IMR-90 (cell line): ENCODE results near the gene GSE1.

Source experiments
- CEBPB ChIP-seq: IDR thresholded peaks from 2 replicates; pipeline ENCODE4 v1.6.1; 2012; ENCODE audit warnings: low read depth, low read length, improper control_type of control experiment
- MAFK ChIP-seq: IDR thresholded peaks from 2 replicates; pipeline ENCODE4 v1.6.1; 2012; ENCODE audit warnings: low read depth, low read length, improper control_type of control experiment
- MAZ ChIP-seq: IDR thresholded peaks from 2 replicates; pipeline ENCODE4 v1.6.1; 2012; ENCODE audit warnings: low read depth, mild to moderate bottlenecking, low read length, improper control_type of control experiment, moderate library complexity, borderline replicate concordance
- MXI1 ChIP-seq: IDR thresholded peaks from 2 replicates; pipeline ENCODE4 v1.6.1; 2012; ENCODE audit warnings: low read depth, mild to moderate bottlenecking, low read length, moderate library complexity, borderline replicate concordance
- POLR2A ChIP-seq: IDR thresholded peaks from 2 replicates; pipeline ENCODE4 v1.6.1; 2012; ENCODE audit warnings: mild to moderate bottlenecking, low read depth, low read length
- RFX5 ChIP-seq: IDR thresholded peaks from 2 replicates; pipeline ENCODE4 v1.8.0; 2012; ENCODE audit warnings: low read depth, mild to moderate bottlenecking, low read length, moderate library complexity
- SMC3 ChIP-seq: fragments of 150-350 bp; IDR thresholded peaks from 2 replicates; pipeline ENCODE4 v1.6.1; 2016; ENCODE audit warnings: low read depth, mild to moderate bottlenecking, antibody characterized with exemption, low read length, moderate library complexity
- TF ChIP-seq, protein P1 (sequence below): conservative IDR thresholded peaks from 2 replicates; pipeline ENCODE4 v1.5.1; 2012; ENCODE audit warnings: mild to moderate bottlenecking, low read depth, low read length, improper control_type of control experiment

DNA sequence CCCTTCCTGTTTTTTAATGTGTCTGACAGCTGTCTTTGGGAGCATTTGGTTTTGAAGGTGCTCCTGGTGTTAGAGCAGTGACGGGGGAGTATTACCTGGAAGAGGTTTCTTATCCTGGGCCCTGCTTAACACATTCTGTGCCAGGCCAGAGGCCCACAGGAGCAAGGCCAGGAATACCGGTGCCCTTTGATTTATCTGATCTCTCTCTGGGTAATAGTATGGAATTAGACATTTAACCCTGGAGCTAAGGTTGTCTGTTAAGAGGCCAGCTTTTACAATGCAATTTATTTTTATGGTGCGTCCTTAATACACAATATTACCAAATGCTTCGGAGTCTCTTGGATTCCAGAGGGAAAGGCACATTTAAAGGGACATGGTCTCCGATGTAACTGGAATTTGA lies 37.2 kb upstream of the GSE1 start:
- TF ChIP-seq, protein P1, sequence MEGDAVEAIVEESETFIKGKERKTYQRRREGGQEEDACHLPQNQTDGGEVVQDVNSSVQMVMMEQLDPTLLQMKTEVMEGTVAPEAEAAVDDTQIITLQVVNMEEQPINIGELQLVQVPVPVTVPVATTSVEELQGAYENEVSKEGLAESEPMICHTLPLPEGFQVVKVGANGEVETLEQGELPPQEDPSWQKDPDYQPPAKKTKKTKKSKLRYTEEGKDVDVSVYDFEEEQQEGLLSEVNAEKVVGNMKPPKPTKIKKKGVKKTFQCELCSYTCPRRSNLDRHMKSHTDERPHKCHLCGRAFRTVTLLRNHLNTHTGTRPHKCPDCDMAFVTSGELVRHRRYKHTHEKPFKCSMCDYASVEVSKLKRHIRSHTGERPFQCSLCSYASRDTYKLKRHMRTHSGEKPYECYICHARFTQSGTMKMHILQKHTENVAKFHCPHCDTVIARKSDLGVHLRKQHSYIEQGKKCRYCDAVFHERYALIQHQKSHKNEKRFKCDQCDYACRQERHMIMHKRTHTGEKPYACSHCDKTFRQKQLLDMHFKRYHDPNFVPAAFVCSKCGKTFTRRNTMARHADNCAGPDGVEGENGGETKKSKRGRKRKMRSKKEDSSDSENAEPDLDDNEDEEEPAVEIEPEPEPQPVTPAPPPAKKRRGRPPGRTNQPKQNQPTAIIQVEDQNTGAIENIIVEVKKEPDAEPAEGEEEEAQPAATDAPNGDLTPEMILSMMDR = no peak
- TF ChIP-seq RFX5 = no peak
- TF ChIP-seq CEBPB = no peak
- TF ChIP-seq POLR2A = no peak
- TF ChIP-seq MAZ = no peak
- TF ChIP-seq SMC3 = no peak
- no peak for TF ChIP-seq MXI1
- TF ChIP-seq MAFK = no peak
